ENCODE data around the gene ESD. TPM values are rescaled to one million over a fixed set of nuclear protein-coding genes. Genes with fewer than 3 reads are reported as not detected.

Gene ESD
- total and polyA plus RNA-seq, 2 of the 13 experiments (the other 11 are each of a cell fraction or from before 2014, with no cell fraction given): 118 to 147 TPM

DNA sequence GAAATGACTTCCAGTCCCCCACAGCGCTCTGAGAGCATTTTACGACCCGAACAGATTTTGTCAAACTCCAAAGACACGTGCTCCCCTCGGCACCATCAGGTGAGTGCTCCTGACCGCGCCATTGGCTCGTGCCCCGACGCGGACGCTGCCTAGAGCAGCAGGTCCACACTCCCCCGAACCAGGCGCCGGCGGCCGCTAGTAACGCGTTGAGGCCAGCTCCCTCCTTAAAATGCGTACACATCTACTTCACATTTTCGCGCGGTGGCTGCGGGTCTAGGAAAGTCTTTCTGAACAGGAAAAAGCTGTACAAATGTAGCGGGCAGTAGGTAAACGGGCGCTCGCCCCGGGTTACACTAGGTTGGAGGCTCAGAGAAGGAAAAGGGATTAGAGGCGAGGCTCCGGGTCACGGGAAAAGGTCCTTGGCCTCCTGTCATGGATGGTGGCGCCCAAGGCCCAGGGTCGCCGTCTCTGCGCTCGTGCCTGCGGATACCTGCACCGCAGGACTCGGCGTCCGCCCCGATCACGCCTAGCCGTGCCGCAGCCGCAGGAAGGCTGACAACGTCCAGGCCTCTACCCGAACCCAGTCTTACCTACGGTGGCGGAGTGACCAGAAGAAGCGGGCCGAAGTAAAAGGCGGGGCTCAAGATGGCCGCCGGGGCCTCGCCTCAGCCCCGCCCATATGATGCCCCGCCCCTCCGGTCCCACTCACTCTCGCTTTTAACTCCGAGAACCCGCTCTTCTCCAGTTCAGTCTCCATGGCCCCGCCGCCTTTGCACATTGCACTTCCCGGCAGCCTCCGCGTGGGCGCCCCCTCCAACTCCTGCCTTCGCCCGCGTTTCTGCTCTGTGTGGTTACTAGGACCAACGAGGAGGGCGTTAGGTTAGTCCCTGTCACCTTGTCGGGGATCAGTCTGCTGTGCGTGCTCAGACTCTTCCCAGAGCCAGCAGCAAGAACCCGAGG is at the start of gene ESD (continued):
- TF ChIP-seq, protein P1, sequence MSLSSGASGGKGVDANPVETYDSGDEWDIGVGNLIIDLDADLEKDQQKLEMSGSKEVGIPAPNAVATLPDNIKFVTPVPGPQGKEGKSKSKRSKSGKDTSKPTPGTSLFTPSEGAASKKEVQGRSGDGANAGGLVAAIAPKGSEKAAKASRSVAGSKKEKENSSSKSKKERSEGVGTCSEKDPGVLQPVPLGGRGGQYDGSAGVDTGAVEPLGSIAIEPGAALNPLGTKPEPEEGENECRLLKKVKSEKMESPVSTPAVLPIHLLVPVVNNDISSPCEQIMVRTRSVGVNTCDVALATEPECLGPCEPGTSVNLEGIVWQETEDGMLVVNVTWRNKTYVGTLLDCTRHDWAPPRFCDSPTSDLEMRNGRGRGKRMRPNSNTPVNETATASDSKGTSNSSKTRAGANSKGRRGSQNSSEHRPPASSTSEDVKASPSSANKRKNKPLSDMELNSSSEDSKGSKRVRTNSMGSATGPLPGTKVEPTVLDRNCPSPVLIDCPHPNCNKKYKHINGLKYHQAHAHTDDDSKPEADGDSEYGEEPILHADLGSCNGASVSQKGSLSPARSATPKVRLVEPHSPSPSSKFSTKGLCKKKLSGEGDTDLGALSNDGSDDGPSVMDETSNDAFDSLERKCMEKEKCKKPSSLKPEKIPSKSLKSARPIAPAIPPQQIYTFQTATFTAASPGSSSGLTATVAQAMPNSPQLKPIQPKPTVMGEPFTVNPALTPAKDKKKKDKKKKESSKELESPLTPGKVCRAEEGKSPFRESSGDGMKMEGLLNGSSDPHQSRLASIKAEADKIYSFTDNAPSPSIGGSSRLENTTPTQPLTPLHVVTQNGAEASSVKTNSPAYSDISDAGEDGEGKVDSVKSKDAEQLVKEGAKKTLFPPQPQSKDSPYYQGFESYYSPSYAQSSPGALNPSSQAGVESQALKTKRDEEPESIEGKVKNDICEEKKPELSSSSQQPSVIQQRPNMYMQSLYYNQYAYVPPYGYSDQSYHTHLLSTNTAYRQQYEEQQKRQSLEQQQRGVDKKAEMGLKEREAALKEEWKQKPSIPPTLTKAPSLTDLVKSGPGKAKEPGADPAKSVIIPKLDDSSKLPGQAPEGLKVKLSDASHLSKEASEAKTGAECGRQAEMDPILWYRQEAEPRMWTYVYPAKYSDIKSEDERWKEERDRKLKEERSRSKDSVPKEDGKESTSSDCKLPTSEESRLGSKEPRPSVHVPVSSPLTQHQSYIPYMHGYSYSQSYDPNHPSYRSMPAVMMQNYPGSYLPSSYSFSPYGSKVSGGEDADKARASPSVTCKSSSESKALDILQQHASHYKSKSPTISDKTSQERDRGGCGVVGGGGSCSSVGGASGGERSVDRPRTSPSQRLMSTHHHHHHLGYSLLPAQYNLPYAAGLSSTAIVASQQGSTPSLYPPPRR (CRISPR knock-in tag; IDR thresholded peaks at IDR 0.05; ENCODE audit: borderline replicate concordance): peak; percentile 51; the same call in 1 of the 2 replicates
- peak; percentile 43 for TF ChIP-seq ZMAT3 (CRISPR knock-in tag; conservative IDR thresholded peaks at IDR 0.05)
- peak; percentile 54 for TF ChIP-seq TAF15 (IDR thresholded peaks at IDR 0.05; ENCODE audit: low read depth, low read length, poor library complexity, severe bottlenecking)
- TF ChIP-seq, protein P2, sequence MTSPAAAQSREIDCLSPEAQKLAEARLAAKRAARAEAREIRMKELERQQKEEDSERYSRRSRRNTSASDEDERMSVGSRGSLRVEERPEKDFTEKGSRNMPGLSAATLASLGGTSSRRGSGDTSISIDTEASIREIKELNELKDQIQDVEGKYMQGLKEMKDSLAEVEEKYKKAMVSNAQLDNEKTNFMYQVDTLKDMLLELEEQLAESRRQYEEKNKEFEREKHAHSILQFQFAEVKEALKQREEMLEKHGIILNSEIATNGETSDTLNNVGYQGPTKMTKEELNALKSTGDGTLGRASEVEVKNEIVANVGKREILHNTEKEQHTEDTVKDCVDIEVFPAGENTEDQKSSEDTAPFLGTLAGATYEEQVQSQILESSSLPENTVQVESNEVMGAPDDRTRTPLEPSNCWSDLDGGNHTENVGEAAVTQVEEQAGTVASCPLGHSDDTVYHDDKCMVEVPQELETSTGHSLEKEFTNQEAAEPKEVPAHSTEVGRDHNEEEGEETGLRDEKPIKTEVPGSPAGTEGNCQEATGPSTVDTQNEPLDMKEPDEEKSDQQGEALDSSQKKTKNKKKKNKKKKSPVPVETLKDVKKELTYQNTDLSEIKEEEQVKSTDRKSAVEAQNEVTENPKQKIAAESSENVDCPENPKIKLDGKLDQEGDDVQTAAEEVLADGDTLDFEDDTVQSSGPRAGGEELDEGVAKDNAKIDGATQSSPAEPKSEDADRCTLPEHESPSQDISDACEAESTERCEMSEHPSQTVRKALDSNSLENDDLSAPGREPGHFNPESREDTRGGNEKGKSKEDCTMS (CRISPR knock-in tag; conservative IDR thresholded peaks at IDR 0.05): no peak
- TF ChIP-seq HNRNPH1 (optimal IDR thresholded peaks at IDR 0.05; ENCODE audit: low read depth, low read length): no peak
- TF ChIP-seq SSRP1 (CRISPR knock-in tag; IDR thresholded peaks at IDR 0.05): no peak
- TF ChIP-seq ADNP (CRISPR knock-in tag; IDR thresholded peaks at IDR 0.05): no peak
- no peak; the same call in 1 of the 2 replicates for TF ChIP-seq ZNF550 (CRISPR knock-in tag; IDR thresholded peaks at IDR 0.05; ENCODE audit: borderline replicate concordance)
- no peak for TF ChIP-seq NCOR1 (IDR thresholded peaks at IDR 0.05; ENCODE audit: borderline replicate concordance, low read length)
- no peak for TF ChIP-seq SIN3B (IDR thresholded peaks at IDR 0.05; ENCODE audit: low read length)
- TF ChIP-seq ZNF773 (CRISPR knock-in tag; IDR thresholded peaks at IDR 0.05; ENCODE audit: borderline replicate concordance): peak; percentile 72; the same call in 1 of the 2 replicates
- TF ChIP-seq STAG1 (CRISPR knock-in tag; IDR thresholded peaks at IDR 0.05): no peak
- TF ChIP-seq PAX8 (CRISPR knock-in tag; IDR thresholded peaks at IDR 0.05; ENCODE audit: borderline replicate concordance): no peak
- peak; percentile 58; the same call in 1 of the 2 replicates for TF ChIP-seq TGIF2 (CRISPR knock-in tag; IDR thresholded peaks at IDR 0.05)
- no peak for TF ChIP-seq KAT2B (IDR thresholded peaks at IDR 0.05; ENCODE audit: borderline replicate concordance, low read depth, low read length)
- peak; percentile 98 for TF ChIP-seq ZFY (CRISPR knock-in tag; IDR thresholded peaks at IDR 0.05)
